ENCODE results near the gene TP73.

Gene TP73

DNA sequence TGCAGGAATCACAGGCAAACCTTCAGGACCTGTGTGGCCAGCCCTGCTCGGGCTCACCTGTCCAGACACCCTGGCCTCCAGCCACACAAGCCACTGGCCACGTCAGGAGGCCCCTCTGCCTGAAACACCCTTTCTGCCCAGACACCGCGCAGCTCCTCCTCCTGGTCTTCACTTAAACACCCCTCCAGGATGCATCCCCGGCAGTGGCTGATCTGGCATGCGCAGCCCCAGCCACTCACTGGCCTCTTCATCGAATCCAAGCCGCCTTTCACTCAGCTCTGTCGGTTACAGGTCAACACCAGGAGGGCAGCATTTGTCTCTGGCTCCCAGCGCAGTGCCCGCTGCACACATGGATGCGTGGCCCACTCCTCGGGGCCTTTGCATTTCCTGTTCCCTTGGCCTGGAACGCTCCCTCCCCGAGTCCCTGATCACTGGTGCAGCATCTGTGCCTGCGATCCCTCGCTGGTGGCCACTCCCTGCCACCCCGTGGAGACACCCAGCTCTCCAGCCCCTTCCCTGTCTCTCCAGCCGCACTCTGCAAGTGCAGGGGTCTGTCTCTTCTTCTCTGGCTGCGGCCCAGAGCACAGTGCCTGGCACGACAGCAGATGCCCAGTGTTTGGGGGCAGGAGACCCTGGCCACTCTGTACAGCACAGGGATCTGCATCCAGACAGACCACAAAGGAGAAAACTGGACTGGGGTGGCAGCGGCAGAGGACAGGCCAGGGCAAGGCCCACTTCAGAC lies 18.1 kb upstream of the TP73 start:
- no peak for DNase-seq

DNA sequence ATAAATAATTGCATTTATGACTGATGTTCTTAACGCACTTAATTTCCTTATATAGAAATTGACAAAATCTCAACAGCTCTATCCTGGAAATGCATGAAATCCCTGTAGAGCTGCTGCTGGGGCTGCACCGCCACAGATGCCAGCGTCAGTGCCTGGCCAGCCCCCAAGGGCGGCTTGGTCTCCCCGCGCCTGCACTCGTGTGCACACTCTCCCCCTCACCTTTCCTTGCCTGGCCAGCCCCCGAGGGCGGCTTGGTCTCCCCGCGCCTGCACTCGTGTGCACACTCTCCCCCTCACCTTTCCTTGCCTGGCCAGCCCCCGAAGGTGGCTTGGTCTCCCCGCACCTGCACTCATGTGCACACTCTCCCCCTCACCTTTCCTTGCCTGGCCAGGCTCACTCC lies 16.2 kb upstream of the TP73 start:
- no peak for DNase-seq

DNA sequence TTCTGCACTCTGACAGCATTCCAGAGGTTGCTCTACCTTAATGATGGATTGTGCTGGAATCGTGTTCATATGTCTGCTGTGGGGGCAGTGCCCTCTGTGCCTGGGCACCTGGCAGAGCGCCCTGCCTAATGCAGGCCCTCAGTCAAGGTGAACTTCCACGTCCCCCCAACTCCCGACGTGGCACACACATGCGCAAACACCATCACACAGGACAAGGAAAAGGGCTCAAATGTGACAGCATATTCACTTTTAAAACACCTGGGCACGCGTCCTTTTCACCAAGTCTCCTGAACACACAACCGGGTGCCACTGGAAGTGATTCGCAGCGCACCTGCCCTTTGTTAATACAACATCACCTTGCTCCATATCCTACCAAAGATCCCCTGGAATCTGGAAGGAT lies 15.8 kb upstream of the TP73 start:
- no peak for DNase-seq

GRCh38 chr1:3638027-3638426 lies 14.3 kb upstream of the TP73 start:
- DNase-seq, result no peak

- DNase-seq, result no peak
These were observed 13.6 kb upstream of the TP73 start for GRCh38 chr1:3638676-3639075.

DNA sequence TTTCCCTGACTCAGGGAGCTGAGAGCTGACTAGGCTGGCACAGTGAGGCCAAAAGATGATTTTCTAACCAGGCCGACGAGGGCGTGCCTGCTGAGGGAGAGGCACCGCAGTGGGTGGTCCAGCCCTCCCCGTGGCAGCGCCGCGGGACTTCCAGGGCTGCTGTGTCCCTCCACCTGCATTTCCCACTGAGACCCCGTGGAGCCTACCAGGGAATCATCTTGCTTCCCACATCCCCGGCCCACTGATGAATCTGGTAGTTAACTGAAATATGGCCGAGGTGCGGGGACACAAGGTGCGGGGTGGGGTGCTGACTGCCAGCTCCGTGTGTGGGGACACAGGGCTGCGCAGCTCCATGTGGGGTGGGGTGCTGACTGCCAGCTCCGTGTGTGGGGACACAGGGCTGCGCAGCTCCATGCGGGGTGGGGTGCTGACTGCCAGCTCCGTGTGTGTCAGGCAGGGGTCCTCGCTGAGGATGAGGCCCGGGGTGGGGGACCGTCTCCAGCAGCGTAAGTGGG lies 12.9 kb upstream of the TP73 start:
- DNase-seq, result no peak

GRCh38 chr1:3640121-3640837 lies 12.0 kb upstream of the TP73 start:
- no peak for DNase-seq

- DNase-seq, result no peak
These were observed 11.1 kb upstream of the TP73 start for GRCh38 chr1:3641046-3641760.

DNA sequence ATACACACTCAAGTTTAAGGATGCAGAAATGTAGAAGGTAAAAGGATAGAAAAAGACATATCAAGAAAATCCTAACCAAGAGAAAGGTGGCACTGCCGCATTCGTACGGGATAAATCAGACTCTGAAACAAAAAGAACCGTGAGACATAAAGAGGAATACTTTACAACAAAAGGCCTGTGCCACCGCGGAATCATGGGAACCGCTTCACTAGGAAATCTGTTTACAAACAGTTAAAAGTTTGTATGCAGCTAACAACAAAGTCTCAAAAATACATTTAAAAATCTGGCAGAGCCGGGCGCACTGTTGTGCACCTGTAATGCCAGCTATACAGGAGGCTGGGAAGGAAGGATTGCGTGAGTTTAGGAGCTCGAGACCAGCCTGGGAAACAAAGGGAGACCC lies 10.5 kb upstream of the TP73 start:
- DNase-seq, result no peak

- DNase-seq, result no peak
These were observed 9.2 kb upstream of the TP73 start for GRCh38 chr1:3642919-3643675.

DNA sequence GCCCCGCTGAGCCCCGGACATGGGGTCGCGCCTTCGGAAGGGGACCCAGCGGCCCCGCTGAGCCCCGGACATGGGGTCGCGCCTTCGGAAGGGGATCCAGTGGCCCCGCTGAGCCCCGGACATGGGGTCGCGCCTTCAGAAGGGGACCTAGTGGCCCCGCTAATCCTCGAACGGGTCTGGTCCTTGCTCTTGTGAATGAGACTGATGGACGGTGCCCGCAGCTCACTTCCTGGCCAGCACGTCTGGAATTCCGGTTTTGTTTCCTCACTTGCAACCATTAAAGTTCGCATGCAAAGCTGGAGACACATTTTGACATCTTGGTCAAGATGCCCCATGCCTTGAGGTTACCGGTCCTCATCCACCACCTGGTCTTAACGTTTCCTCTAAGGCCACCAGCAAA lies 8.0 kb upstream of the TP73 start:
- DNase-seq, result no peak

GRCh38 chr1:3645247-3645646 lies 7.1 kb upstream of the TP73 start:
- no peak for DNase-seq

- DNase-seq, result no peak
These were observed 6.5 kb upstream of the TP73 start for GRCh38 chr1:3645666-3646355.

- DNase-seq, result no peak
These were observed 5.7 kb upstream of the TP73 start for GRCh38 chr1:3646596-3646995.

DNA sequence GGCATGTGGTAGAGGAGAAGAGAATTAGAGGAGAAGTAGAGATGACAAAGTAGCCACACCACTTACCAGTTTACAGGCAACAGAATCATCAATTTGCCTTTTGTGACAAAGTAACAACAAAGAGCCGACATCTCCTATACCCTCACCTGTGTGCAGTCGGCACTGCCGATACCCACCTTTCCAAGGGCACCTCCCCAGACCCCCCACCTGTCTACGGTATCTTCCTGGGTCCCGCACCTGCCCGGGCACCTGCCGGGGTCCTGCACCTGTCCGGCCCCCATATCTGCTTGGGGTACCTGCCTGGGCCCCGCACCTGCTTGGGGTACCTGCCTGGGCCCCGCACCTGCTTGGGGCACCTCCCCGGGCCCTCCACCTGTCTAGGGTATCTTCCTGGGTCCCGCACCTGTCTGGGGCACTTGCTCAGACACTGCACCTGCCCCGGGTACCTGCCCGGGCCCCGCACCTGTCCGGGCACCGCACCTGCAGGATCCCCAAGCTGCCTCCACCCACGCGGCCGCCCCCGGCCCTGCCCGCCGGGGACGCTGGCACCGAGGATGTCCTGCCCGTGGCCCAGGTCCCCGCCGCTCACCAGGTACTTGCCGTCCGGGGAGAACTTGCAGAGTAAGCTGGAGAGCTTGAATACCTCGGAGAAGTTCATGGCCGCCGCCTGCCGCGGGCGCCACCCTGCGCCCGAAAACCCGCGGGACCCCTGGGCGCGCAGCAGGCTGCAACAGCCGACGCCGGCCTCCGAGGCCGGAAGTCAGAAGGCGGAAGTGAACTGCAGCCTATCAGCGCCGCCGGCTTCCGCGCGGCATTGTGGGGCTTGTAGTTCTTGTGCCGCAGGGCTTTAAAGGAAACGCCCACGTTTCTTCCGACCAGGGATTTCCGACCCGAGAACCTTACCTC lies 2.7 kb upstream of the TP73 start, which contains the start of gene WRAP73:
WRAP73 (minus strand) TSS at position 762 of the 906 bp plus-strand sequence; CDS start at position 658, 104 bp downstream.
- DNase-seq, result peak; percentile 91

GRCh38 chr1:3650248-3651025 lies 1.9 kb upstream of the TP73 start:
- no peak for DNase-seq

DNA sequence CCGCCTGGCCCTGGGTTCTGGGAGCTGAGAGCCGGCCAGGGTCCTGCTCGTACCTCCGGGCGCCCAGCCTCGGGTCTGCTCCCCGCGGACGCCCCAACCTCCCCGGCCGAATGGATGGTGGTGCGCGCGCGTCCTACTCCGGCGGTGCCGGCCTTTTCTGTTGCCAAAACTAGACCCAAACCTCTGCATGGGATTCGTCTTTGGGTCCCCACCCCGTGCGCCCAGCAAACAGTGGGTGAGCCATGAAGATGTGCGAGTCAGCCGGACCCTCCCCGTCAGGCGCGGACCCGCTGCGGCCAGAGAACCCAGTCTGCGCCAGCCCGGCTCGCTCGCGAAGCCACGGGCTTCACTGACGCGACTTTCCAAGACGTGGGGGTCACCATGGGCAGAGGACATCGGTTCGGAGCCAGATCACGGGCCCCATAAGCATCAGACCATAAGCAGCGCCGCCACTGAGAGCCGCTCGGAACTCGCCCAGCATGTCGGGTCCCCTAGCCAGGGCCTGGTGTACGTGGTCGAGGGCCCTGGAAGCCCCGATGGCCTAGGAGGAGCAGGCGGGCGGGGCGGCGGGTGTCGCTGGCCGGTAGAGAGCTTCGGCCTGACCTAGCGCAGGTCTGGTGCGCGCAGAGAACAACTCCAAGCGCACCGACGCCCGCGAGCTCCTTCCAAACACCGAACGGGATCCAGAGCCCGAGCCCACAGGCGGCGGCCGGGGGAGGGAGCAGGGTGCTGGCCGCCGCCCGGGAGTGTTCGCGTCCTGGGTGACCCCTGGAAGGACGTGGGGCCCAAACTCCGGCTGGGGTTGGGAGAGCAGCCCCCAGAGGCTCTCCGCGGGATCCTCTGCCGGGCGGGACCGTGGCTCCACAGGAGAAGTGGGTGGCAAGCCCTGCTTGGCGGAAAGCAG lies 1.0 kb upstream of the TP73 start:
- no peak for DNase-seq

DNA sequence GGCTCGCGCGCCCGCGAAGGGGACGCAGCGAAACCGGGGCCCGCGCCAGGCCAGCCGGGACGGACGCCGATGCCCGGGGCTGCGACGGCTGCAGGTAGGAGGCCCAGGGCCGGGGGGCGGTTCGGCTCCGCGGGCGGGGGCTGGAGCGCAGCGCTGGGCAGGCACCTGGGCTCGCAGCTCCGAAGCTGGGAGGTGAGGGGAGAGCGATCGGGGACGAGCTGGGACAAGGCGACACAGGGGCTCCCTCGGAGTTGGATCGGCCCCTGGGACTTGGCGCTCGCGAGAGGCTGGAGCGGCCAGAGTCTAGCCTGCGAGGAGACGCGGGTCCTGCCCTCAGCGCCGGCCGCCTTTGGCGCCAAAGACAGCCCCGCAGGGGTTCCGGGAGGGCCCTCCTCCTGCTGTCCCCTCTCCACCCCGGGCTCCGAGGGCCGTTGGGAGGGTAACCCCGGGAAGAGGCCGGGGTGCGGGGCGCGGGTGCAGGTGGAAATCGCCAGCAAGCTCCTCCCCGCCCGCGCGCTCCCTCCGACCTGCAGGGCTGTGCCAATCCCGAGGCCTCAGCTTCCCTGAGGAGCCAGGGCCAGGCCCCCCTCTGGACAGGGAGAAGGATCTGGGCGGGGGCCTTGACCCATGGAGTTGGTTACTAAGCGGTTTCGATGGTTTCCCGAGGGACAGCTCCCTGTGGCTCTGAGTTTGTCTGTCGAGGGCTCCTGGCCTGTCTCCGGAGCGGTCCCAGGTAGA lies 401 bp downstream of the TP73 start:
- DNase-seq, result no peak

Data from fibroblast of skin of back (primary cell).